H1 (cell line): Measurements from ENCODE around the gene SENP7.

Experiments
- JUND ChIP-seq: IDR thresholded peaks from 2 replicates; pipeline ENCODE4 v1.6.1; 2011; ENCODE audit warnings: mild to moderate bottlenecking, improper control_type of control experiment, low read length
- KDM1A ChIP-seq: fragments of 200-600, 300-600 bp; sonication (generic); IDR thresholded peaks from 2 replicates; pipeline ENCODE4 v1.7.1; 2016; ENCODE audit warnings: mild to moderate bottlenecking, low read length, borderline replicate concordance
- POLR2A ChIP-seq, 2 experiments: IDR thresholded peaks; 1 replicate in 1 of 2; 2 replicates in 1 of 2; pipeline ENCODE4 v1.6.1; 2011; ENCODE audit warnings: low read depth in 2 of 2, low read length in 2 of 2, mild to moderate bottlenecking in 2 of 2; ENCODE audit errors: control extremely low read depth in 1 of 2
- POLR2AphosphoS5 ChIP-seq: IDR thresholded peaks from 2 replicates; pipeline ENCODE4 v1.6.1; 2011; ENCODE audit warnings: low read depth, low read length
- TAF1 ChIP-seq: IDR thresholded peaks from 2 replicates; pipeline ENCODE4 v1.6.1; 2011; ENCODE audit warnings: mild to moderate bottlenecking, low read depth, low read length
- TF ChIP-seq, protein P1 (sequence below), 3 experiments: IDR thresholded peaks; 1 replicate in 2 of 3; 2 replicates in 1 of 3; pipeline versions ENCODE4 v1.5.1 to v1.6.1; 2011; ENCODE audit warnings: low read length in 3 of 3, mild to moderate bottlenecking in 3 of 3, inconsistent platforms in 2 of 3, low read depth in 1 of 3, moderate library complexity in 1 of 3; ENCODE audit not compliant: insufficient read depth in 1 of 3; ENCODE audit errors: control extremely low read depth in 1 of 3
- TF ChIP-seq, protein P2 (sequence below): IDR thresholded peaks from 2 replicates; pipeline ENCODE4 v1.6.1; 2011; ENCODE audit warnings: low read depth, mild to moderate bottlenecking, low read length; ENCODE audit not compliant: insufficient read depth

- TF ChIP-seq, protein P1, sequence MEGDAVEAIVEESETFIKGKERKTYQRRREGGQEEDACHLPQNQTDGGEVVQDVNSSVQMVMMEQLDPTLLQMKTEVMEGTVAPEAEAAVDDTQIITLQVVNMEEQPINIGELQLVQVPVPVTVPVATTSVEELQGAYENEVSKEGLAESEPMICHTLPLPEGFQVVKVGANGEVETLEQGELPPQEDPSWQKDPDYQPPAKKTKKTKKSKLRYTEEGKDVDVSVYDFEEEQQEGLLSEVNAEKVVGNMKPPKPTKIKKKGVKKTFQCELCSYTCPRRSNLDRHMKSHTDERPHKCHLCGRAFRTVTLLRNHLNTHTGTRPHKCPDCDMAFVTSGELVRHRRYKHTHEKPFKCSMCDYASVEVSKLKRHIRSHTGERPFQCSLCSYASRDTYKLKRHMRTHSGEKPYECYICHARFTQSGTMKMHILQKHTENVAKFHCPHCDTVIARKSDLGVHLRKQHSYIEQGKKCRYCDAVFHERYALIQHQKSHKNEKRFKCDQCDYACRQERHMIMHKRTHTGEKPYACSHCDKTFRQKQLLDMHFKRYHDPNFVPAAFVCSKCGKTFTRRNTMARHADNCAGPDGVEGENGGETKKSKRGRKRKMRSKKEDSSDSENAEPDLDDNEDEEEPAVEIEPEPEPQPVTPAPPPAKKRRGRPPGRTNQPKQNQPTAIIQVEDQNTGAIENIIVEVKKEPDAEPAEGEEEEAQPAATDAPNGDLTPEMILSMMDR (IDR thresholded peaks at IDR 0.05; ENCODE audit: control extremely low read depth in 1 of 3, insufficient read depth in 1 of 3, low read depth in 1 of 3, low read length in 3 of 3): no peak
- no peak for TF ChIP-seq POLR2A (IDR thresholded peaks at IDR 0.05; ENCODE audit: control extremely low read depth in 1 of 2, low read depth in 2 of 2, low read length in 2 of 2)
- no peak for TF ChIP-seq POLR2AphosphoS5
- no peak for TF ChIP-seq KDM1A
- no peak for TF ChIP-seq TAF1
- TF ChIP-seq, protein P2, sequence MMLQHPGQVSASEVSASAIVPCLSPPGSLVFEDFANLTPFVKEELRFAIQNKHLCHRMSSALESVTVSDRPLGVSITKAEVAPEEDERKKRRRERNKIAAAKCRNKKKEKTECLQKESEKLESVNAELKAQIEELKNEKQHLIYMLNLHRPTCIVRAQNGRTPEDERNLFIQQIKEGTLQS: no peak
- no peak for TF ChIP-seq JUND
Observed at GRCh38 chr3:101325393-101326134, 187.4 kb downstream of the SENP7 start.
